ENCODE results near the gene RNF25. TPM values are rescaled to one million over a fixed set of nuclear protein-coding genes. Genes with fewer than 3 reads are reported as not detected.

RNF25 gene
- total RNA-seq, 4 donors from 2014 or later = 11.4 to 21.4 (median 18.1) TPM

DNA sequence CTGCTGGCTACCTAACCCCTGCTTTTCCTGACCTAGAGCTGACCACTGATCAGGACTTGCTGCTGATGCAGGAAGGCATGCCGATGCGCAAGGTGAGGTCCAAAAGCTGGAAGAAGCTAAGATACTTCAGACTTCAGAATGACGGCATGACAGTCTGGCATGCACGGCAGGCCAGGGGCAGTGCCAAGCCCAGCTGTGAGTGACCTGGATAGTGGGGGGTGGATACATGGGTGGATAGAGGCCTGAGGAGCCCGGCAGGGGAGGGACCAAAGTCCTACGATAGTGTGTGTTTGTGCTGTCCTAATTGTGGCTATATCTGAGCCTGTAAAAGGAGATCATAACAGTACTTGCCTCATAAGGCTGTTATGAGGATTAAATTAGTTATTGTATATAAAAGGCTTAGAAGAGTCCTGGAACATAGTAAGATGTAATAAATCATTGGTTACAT lies 55.9 kb downstream of the RNF25 start:
- no peak for DNase-seq (ENCODE audit: low spot score)
- no peak for ATAC-seq (ENCODE audit: low FRiP score)
- TF ChIP-seq, protein P1, sequence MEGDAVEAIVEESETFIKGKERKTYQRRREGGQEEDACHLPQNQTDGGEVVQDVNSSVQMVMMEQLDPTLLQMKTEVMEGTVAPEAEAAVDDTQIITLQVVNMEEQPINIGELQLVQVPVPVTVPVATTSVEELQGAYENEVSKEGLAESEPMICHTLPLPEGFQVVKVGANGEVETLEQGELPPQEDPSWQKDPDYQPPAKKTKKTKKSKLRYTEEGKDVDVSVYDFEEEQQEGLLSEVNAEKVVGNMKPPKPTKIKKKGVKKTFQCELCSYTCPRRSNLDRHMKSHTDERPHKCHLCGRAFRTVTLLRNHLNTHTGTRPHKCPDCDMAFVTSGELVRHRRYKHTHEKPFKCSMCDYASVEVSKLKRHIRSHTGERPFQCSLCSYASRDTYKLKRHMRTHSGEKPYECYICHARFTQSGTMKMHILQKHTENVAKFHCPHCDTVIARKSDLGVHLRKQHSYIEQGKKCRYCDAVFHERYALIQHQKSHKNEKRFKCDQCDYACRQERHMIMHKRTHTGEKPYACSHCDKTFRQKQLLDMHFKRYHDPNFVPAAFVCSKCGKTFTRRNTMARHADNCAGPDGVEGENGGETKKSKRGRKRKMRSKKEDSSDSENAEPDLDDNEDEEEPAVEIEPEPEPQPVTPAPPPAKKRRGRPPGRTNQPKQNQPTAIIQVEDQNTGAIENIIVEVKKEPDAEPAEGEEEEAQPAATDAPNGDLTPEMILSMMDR (IDR thresholded peaks at IDR 0.05) = no peak

Other genes starting within 250 kb of the RNF25 start
- 10 to 100 TPM in 2 of 4 donors, 1 to 10 TPM in 2; 8.5 to 44.6 (median 12.2) TPM for gene USP37, start 103.7 kb downstream of the RNF25 start, total RNA-seq
- gene CNOT9, start 103.2 kb downstream of the RNF25 start, total RNA-seq = 10 to 100 TPM; 35.7 to 88.7 (median 57.9) TPM
- gene PLCD4, start 64.1 kb downstream of the RNF25 start, total RNA-seq = 1 to 10 TPM in 3 of 4 donors, under 1 TPM in 1; 0.56 to 2.9 (median 2.0) TPM
- 10 to 100 TPM; 10.0 to 26.0 (median 18.1) TPM for gene ZNF142, start 12.4 kb downstream of the RNF25 start, total RNA-seq
- 10 to 100 TPM; 19.3 to 40.0 (median 20.3) TPM for gene BCS1L, start 12.3 kb downstream of the RNF25 start, total RNA-seq
- gene STK36, start 84 bp upstream of the RNF25 start, total RNA-seq = 10 to 100 TPM; 15.6 to 45.7 (median 23.1) TPM
- gene TTLL4, start 38.8 kb upstream of the RNF25 start, total RNA-seq = 10 to 100 TPM in 3 of 4 donors, 1 to 10 TPM in 1; 9.5 to 24.3 (median 15.0) TPM
- gene CYP27A1, start 110.1 kb upstream of the RNF25 start, total RNA-seq = 10 to 100 TPM; 22.6 to 89.0 (median 35.9) TPM
- not detected for gene PRKAG3, start 159.8 kb upstream of the RNF25 start, total RNA-seq
- 1 to 10 TPM in 2 of 4 donors, under 1 TPM in 2; 0.19 to 2.7 (median 0.62) TPM for gene WNT6, start 187.8 kb upstream of the RNF25 start, total RNA-seq
- 1 to 10 TPM in 1 of 4 donors, under 1 TPM in 1, not detected in 2; 0.36 to 2.3 TPM for gene WNT10A, start 208.8 kb upstream of the RNF25 start, total RNA-seq

Measured in omental fat pad (tissue), 4 donors.